Measurements from ENCODE around the gene ARHGAP22.

DNA sequence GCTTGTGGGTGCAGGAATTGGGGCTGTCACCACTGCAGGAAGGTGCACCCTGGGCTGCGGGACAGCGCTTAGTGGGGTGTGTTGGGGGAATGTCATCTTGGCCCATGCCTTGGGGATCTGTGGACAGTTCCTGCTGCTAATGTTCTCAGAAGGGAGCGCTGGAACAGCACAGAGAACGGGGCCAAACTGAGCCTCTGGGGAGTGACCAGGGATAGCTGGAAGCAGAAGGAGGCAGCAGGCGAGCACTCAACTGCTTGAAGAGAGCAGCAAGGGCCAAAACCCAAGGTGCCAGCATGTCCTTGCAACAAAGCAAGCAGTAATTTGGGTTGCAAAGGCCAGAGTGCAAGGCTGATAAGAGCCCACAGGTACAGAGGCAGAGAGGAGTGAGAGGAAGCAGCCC, 48.5 kb upstream of the ARHGAP22 start:
- TF ChIP-seq, protein P1, sequence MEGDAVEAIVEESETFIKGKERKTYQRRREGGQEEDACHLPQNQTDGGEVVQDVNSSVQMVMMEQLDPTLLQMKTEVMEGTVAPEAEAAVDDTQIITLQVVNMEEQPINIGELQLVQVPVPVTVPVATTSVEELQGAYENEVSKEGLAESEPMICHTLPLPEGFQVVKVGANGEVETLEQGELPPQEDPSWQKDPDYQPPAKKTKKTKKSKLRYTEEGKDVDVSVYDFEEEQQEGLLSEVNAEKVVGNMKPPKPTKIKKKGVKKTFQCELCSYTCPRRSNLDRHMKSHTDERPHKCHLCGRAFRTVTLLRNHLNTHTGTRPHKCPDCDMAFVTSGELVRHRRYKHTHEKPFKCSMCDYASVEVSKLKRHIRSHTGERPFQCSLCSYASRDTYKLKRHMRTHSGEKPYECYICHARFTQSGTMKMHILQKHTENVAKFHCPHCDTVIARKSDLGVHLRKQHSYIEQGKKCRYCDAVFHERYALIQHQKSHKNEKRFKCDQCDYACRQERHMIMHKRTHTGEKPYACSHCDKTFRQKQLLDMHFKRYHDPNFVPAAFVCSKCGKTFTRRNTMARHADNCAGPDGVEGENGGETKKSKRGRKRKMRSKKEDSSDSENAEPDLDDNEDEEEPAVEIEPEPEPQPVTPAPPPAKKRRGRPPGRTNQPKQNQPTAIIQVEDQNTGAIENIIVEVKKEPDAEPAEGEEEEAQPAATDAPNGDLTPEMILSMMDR (IDR thresholded peaks at IDR 0.05 in 2 of 3, conservative IDR thresholded peaks at IDR 0.05 in 1 of 3; ENCODE audit: borderline replicate concordance in 1 of 3, insufficient read depth in 1 of 3, low read depth in 2 of 3, low read length in 2 of 3): no peak
- TF ChIP-seq ZFX (IDR thresholded peaks at IDR 0.05) (no peak), EZH2 (IDR thresholded peaks at IDR 0.05) (no peak), POLR2A (IDR thresholded peaks at IDR 0.05; ENCODE audit: borderline replicate concordance, extremely low read depth, insufficient read depth, insufficient read length) (no peak), CEBPB (IDR thresholded peaks at IDR 0.05; ENCODE audit: low read depth) (no peak), RAD21 (IDR thresholded peaks at IDR 0.05; ENCODE audit: low read depth) (no peak), POLR2AphosphoS5 (IDR thresholded peaks at IDR 0.05; ENCODE audit: low read depth, low read length) (no peak), YY1 (IDR thresholded peaks at IDR 0.05; ENCODE audit: extremely low read depth, insufficient replicate concordance, low read depth, low read length) (no peak)
- TF ChIP-seq, protein P2, sequence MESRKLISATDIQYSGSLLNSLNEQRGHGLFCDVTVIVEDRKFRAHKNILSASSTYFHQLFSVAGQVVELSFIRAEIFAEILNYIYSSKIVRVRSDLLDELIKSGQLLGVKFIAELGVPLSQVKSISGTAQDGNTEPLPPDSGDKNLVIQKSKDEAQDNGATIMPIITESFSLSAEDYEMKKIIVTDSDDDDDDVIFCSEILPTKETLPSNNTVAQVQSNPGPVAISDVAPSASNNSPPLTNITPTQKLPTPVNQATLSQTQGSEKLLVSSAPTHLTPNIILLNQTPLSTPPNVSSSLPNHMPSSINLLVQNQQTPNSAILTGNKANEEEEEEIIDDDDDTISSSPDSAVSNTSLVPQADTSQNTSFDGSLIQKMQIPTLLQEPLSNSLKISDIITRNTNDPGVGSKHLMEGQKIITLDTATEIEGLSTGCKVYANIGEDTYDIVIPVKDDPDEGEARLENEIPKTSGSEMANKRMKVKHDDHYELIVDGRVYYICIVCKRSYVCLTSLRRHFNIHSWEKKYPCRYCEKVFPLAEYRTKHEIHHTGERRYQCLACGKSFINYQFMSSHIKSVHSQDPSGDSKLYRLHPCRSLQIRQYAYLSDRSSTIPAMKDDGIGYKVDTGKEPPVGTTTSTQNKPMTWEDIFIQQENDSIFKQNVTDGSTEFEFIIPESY (IDR thresholded peaks at IDR 0.05; ENCODE audit: extremely low read depth, insufficient replicate concordance, low read length): no peak
- TF ChIP-seq, protein P3, sequence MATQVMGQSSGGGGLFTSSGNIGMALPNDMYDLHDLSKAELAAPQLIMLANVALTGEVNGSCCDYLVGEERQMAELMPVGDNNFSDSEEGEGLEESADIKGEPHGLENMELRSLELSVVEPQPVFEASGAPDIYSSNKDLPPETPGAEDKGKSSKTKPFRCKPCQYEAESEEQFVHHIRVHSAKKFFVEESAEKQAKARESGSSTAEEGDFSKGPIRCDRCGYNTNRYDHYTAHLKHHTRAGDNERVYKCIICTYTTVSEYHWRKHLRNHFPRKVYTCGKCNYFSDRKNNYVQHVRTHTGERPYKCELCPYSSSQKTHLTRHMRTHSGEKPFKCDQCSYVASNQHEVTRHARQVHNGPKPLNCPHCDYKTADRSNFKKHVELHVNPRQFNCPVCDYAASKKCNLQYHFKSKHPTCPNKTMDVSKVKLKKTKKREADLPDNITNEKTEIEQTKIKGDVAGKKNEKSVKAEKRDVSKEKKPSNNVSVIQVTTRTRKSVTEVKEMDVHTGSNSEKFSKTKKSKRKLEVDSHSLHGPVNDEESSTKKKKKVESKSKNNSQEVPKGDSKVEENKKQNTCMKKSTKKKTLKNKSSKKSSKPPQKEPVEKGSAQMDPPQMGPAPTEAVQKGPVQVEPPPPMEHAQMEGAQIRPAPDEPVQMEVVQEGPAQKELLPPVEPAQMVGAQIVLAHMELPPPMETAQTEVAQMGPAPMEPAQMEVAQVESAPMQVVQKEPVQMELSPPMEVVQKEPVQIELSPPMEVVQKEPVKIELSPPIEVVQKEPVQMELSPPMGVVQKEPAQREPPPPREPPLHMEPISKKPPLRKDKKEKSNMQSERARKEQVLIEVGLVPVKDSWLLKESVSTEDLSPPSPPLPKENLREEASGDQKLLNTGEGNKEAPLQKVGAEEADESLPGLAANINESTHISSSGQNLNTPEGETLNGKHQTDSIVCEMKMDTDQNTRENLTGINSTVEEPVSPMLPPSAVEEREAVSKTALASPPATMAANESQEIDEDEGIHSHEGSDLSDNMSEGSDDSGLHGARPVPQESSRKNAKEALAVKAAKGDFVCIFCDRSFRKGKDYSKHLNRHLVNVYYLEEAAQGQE (IDR thresholded peaks at IDR 0.05; ENCODE audit: low read depth): no peak

Data from HCT116 (cell line).